Stimulated activated CD8-positive, alpha-beta memory T cell treated with anti-CD3 and anti-CD28 coated beads, Interleukin-12 subunit alpha, Interleukin-12 subunit beta, amount 100 ng/mL, for 1 hour (primary cell): Measurements from ENCODE around the gene GCC2.
A peak's percentile ranks its signal among the peaks of the same experiment; 100 is the strongest.
"Not testable (repeated sequence)": the region's sequence is repeated elsewhere in the genome, so short reads cannot be mapped to it uniquely, and the experiment has no call there.

Experiments
- DNase-seq: peaks from one replicate; pipeline ENCODE4 v3.0.0-alpha.2; 2020; ENCODE audit warnings: low read depth

Gene GCC2

DNA sequence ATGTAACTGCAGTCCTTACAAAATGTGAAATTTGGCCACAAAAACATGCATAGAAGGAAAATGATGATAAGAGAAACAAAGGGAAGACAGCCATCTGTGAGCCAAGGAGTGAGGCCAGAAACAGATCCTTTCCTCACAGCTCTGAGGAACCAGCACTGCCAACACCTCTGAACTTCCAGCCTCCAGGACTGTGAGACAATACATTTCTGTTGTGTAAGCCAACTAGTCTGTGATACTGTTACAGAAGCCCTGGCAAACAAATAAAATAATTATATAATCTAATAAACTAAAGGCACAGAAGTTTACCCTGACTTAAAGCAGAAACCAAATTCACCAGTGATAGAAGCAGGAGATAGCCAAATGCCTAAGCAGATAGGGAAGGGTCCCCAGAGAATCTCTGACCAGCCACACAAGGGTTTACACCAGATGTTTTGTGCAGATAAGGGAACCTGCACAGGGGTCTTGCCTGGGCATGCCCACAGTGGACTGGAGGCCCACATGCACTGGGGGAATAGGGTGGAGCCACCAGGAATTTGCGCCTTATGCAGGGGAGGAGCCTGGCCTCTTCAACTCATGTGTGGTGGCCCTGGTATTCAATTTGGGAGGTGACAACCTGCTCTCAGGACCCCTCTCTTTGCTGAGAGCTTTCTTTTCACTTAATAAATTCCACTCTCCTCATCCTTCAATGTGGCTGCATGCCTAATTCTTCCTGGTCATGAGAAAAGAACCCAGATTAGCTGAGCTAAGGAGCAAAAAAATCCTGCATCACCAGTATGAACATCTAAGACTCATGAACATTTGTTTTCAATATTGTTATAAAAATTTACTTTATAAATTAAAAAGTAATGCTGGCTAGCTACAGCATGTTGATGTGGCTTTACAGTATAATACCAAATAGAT is 3.8 kb upstream of the GCC2 start:
- DNase-seq, result no peak

DNA sequence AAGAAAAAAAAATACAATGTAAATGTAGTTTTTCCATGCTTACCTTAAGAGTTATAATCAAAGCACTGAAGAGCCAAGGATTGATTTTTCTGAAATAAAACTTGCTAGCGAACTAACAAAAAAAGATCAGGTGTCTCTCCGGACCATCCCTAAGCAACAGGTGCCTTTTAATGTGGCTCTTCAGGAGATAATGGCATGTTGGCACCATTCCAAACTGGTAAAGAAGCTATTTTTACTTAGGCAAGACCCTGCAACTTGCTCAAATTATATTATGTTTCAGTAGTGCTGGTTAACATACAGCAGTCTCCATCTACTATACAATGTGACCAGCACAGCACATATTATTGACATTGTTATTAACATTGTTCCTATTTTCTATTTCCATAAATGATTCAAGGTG is 2.3 kb upstream of the GCC2 start:
- no peak for DNase-seq

DNA sequence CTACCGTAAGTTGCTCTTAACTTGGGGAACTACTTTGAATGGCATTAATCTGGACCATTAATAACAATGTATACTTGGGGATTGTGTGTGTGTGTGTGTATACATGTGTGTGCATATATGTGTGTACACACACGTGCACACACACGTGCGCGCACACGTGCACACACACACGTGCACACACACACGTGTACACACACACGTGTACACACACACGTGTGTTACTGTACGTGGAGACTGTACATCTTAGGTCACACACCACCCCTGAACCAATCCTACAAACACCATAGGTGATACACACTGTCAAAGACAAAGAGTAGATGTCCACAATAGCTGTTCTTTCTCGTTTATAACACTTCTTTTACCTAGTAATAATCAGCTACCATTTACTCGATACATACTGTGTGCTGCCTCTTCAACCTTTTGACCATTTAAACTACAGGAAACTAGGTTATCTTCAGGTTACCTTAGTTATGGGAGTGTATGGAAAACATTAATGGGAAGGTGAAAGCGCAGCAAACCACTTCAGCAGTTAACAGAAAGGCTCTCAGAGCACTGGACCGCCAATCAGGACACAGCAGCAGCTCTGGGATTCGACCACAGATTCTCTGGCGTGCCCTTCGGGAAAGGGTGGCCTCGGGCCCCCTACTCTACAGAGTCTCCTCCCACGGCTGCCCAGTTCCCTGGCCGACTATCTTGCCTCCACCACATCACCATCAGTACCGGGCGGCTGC is 894 bp upstream of the GCC2 start:
- DNase-seq, result no peak

DNA sequence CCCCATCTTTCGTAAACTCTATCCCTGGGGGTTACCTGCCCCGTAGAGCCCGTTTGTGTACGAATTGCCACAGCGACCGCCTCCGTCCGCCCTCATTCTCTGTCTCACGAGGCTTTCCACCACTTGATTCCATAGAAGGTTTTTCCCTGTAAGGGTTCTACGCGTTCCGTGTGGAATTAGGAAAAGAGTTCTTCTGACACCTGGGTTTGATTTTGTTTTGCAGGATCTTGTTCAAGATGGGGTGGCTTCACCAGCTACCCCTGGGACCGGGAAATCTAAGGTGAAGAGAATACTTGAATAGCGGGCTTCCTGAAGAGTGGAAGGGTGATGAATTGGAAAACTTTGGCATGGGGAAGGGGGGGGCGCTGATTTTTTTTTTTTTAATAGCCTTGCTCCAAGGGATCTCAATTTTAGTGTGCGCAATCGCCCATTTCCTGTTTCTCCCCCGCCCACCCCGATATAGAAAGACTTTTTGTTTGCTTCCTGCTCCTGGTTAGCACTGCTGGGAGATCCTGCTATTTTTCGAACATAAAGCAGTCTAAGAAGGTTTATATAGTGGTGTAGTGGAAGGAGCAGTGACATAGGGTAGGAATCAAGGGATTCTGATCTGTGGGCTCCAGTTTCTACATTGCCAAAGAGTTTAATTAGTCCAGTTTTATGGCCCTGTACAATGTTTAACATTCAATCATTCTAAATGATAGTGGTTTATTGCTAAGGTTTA is 564 bp downstream of the GCC2 start:
- DNase-seq, result peak; percentile 15

DNA sequence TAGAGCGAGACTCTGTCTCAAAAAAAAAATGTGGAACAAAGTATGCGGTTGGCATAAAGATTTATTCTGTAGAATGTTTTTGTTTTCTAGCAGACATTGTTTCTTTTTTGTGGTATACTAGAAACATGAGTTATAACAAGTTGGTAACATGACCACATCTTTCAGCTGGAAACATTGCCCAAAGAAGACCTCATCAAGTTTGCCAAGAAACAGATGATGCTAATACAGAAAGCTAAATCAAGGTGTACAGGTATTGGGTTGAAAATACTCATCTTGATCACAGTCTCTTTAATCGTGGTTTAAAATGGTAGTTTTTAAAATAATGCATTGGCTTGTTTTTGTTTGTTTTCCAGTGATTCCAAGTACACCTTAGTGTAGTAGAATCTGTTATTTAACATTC is 1.9 kb downstream of the GCC2 start:
- DNase-seq, result no peak

DNA sequence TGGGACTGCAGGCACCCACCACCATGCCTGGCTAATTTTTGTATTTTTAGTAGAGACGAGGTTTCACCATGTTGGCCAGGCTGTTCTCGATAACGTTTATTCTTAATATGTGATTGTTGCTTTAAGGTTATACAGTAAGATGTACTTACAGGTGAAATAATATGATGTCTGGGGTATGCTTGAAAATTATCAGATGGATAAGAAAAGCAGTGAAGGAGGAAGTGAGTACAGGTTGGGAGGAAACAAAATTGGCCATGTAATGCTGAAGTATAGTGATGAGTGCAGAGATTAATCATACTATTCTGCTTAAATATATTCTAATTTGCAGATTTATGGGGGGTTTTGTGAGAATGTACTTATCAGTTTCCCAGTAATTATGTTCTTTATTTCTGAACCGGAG is 3.0 kb downstream of the GCC2 start:
- no peak for DNase-seq

DNA sequence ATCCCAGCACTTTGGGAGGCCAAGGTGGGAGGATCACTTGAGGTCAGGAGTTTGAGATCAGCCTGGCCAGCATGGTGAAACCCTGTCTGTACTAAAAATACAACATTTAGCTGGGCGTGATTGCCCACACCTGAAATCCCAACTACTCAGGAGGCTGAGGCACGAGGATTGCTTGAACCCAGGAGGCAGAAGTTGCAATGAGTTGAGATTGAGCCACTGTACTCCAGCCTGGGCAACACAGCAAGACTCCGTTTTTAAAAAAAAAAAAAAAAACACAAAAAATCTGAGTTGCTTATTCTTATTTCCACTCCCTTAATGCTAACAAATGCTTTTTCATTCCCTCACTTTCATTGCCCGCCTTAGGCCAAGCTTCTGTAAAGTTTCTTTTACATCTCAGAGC is 4.5 kb downstream of the GCC2 start:
- not testable (repeated sequence) for DNase-seq

DNA sequence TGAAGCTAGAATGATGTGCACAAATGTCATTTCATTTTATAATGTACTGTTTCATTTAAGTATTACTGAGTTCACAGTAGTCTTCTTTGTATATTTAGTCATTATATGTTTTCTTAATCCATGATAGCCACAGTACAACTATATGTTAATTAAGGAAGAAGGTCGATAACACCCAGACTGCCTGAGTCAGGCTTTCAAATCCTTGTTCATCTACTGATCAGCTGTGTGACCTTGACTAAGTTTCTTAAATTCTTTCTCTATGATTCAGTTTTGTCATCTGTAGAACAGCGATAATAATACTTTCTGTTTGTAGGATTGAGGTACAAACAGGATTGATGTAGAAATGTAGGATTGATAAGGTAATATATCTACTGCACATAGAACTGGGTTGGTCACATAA is 5.4 kb downstream of the GCC2 start:
- DNase-seq, result no peak

DNA sequence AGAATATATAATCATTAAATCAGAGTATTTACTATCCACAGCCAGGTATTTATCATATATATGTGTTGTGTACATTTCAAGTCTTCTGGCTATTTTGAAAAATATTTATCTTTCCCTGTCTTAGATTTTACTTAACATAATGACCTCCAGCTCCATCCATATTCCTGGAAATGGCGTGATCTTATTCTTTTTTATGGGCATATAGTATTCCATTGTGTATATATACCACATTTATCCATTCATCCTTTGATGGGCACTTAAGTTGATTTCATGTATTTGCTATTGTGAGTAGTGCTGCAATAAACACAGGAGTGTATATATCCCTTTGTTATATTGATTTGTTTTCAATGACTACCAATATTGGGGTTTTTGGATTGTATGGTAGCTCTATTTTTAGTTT is 6.6 kb downstream of the GCC2 start:
- no peak for DNase-seq

DNA sequence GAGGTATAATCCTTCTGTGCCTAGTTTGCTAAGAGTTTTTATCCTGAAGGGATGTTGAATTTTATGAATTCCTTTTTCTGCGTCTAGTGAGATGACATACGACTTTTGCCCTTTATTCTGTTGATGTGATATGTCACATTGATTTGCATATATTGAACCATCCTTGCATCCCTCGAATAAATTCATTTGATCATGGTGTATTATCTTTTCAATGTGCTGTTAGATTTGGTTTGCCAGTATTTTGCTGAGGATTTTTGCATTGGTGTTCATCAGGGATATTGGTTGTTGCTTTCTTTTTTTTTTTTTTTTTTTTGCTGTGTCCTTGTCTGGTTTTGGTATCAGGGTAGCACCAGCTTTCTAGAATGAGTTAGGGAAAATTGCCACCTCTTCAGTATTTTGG is 9.1 kb downstream of the GCC2 start:
- DNase-seq, result no peak

DNA sequence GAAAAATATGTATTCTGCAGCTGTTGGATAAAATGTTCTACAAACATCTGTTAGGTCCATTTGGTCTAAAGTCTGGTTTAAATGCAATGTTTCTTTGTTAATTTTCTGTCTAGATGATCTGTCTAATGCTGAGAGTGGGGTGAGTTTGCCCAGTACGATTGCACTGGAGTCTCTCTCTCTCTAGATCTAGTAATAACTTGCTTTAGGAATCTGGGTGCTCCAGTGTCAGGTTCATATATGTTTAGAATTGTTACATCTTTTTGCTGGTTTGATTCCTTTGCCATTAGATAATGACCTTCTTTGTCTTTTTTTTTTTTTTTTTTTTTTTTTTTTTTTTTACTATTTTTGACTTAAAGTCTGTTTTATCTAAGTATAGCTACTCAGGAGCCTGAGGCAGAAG is 10.4 kb downstream of the GCC2 start:
- no peak for DNase-seq

DNA sequence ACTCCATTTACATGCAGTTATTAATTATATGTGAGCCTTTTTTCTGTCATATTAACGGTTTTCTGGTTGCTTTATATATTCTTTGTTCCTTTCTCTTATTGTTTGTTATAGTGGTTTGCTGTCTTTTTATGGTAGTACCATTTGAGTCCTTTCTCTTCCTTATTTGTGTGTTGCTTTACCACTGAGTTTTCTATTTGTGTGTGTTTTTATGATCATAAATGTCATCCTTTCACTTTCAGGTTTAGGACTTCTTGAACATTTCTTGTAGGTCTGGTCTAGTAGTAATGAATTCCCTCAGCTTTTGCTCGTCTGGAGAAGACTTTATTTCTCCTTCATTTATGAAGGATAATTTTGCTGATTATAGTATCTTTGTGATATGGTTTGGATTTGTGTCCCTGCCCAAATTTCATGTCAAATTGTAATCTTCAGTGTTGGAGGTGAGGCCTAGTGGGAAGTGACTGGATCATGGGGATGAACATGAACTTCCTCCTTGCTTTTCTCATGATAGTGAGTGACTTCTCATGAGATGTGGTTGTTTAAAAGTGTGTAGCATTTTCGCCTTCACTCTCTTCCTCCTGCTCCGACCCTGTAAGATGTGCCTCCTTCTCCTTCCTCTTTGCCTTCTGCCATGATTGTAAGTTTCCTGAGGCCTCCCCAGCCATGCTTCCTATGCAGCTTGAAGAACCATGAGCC is 11.5 kb downstream of the GCC2 start:
- no peak for DNase-seq

DNA sequence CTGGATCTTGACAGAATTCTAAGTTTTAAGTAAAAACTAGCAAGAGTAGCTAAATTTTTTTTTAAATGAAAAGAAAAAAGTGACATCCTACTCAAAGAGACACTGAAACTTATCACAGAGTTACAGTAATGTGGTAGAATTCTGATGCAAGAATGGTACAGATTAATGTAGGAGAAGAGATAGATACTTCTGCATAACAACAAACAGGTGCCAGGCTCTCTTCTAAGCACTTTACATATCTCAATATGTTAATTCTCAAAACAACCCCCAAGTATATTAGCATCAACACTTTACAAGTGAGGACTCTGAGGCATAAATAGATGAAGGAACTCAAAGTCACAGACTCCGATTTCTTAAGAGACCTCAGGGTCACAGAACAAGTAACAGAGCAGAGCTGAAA is 28.1 kb downstream of the GCC2 start:
- no peak for DNase-seq

DNA sequence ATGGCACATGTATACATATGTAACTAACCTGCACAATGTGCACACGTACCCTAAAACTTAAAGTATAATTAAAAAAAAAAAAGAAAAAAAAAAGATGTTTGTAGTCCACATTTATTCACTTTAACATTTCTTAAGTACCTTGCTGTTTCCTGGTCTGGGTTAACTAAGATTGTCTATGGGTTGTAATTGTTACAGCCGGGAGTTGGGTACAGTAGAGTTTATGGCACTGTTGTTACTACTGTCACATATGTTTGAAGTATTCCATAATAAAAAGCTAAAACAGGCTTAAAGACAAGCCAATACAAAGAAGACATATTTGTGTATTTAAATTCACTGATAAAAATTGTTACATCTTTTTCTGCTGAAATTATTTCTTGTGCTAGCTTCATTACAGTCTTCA is 36.2 kb downstream of the GCC2 start:
- no peak for DNase-seq

DNA sequence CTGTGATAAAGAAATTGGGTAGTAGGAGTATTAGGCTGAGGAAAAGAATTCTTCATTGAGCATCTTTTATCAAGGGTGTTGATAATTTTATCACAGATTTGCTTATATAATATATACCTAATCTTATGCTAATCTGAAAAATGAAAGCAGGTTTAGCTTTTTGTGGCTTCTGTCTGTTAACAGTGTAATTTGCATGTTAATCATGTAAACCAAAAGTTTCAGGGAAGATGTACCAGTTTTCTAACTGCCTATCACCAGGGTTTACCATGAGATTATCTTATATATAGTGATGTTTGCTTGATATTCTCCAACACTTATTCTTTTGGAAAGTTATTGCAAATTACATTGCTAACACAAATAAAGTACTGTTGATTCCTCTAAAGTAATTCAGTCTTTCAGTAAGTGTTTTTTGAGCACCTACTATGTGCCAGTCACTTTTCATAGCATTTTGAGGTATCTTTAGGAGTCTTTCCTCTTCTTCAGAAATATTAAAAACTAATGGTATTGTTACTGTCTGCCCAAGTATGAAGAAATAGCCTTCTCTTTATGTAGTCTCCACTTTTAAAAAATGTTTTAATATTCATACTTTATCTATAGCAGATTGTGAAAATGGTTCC is 41.6 kb downstream of the GCC2 start:
- no peak for DNase-seq

DNA sequence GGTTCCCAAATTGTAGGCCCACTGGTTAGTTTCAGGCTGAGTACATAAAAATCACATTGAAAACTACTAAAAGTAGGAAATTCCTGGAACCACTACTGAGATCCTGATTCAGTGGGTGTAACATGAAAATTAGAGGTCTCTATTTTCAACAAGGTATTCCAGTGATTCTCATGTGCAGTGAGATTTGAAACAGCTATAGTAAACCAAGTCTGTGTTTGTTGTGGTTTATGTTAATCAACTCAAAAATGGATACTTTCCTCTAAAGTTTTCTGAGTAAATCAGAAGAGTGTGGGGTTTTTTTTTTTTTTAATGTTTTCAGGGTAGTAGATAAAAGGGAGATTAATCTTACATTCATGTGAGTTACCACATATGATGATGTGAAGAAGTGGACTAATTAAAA is 42.8 kb downstream of the GCC2 start:
- no peak for DNase-seq

DNA sequence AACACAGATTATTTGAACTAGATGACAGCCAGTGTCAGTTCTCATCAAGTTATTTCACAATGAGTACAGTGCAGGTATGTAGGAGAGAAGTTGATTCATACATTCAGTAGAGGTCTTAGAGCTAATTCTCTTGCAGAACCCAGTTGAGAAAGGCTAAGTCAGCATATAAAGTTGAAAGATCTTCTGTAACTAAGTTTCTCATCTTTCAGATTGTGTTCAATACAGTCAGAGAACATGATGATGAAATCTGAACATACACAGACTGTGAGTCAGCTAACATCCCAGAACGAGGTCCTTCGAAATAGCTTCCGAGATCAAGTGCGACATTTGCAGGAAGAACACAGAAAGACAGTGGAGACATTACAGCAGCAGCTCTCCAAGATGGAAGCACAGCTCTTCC is 43.4 kb downstream of the GCC2 start:
- no peak for DNase-seq

DNA sequence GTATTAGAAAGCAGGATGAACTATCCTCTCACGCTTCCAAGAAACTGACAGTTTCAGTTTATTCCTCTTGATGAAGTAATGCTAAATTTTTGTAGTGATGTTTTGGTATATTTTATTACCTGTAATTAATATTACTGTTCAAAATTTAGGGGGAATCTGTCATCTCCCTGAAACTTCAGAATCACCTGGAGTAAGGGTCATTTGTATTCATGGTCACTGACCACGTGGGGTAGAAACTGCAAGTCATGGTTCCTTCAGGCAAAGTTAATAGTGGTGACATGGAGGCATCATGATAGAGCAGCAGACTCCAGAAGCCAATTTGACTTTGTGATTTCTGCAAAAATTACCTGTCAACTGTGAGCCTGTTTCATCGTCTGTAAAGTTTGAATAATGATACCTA is 47.2 kb downstream of the GCC2 start:
- DNase-seq, result not testable (repeated sequence)

DNA sequence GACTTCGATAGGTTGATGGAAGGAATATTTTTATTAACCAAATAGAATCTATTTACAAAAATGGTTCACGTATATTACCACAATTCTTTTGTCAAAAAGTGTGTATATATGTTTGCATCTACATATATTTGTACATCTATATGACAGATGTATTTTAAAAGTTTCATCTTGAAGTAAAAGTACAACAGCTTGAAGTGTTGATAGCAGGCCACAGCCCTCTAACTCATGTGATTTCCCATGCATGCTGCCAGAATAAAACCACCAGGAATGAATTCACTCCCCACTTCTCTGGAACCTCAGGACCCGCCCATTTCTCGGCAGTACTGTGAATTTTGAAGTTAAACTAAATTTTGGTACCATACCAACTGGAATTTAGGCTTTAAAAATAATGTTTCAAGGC is 58.6 kb downstream of the GCC2 start:
- not testable (repeated sequence) for DNase-seq

DNA sequence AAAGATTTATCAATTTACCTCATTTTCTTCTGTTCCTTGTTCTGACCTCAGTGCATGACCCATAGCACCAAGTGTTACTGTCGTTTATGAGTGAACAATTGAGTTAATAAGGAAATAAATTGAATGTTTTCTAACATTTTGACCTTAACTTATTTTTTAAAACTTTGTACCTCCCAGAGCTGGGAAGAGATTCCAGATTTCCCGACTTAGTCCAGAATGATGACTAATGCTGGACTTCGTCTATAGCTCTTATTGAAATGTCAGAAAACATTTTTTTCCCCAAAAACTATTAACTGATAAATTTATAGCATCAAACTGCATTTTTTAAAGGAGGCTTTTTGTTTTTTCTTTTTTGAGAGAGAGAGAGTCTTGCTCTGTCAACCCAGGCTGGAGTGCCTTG is 63.4 kb downstream of the GCC2 start:
- DNase-seq, result not testable (repeated sequence)

DNA sequence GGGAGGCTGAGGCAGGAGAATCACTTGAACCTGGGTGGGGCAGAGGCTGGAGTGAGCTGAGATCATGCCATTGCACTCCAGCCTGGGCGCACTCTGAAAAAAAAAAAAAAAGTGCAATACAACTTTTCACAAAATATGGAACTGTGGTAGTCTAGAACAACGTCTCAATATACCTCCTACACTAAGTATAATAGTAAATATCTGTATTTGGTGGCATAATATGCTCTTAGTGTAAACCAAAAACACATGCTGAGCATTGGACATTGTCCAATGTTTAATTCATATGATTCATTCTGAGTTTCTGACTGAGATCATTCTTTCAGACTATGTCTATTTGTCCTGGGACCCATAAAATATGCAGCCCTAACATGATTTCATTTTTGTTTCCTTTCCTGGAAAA is 65.5 kb downstream of the GCC2 start:
- not testable (repeated sequence) for DNase-seq

DNA sequence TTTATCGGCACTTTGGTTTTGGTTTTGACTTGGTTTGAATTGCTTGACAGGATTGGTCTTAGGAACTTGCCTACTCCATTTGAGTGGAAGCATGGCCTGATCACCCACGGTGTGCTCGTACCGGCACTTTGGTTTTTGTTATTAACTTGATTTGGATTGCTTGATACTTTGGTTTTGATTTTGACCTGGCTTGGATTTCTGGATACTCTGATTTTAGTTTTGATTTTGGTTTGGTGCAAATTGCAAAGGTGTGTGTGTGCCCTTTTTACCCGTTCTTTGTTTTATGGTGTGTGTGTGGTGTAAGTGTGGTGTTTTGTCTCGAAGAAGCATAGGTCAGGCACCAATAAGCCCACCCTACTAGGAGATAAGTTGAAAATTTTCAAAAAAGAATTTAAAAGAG is 75.7 kb downstream of the GCC2 start:
- DNase-seq, result not testable (repeated sequence)
